HL-60/S4 treated with retinoic acid at 250 ng/mL for 4 days and 3 days (cell line): ENCODE results near the gene TNNT1.

Experiments used
- in situ Hi-C: fragments of 300-500 bp; cut with MboI; formaldehyde crosslinking; loops from 2 replicates; pipeline ENCODE4 v1.7.0; 2022; ENCODE audit warnings: low sequenced_read_pairs

Gene TNNT1

GRCh38 chr19:55091955-55092354 is 57.1 kb downstream of the TNNT1 start:
- in situ Hi-C loops = no loop called here

- in situ Hi-C loops = no loop called here
Measured at GRCh38 chr19:55091126-55091910, 57.7 kb downstream of the TNNT1 start.

GRCh38 chr19:55090564-55090963 is 58.4 kb downstream of the TNNT1 start:
- in situ Hi-C loops = no loop called here

- in situ Hi-C loops = no loop called here
Measured at GRCh38 chr19:55089342-55089944, 59.6 kb downstream of the TNNT1 start.

- in situ Hi-C loops = no loop called here
Measured at GRCh38 chr19:55088543-55089341, 60.3 kb downstream of the TNNT1 start.

- in situ Hi-C loops = no loop called here
Measured at GRCh38 chr19:55088021-55088451, 61.0 kb downstream of the TNNT1 start.

- in situ Hi-C loops = no loop called here
Measured at GRCh38 chr19:55087542-55087901, 61.5 kb downstream of the TNNT1 start.

GRCh38 chr19:55086730-55087541 is 62.1 kb downstream of the TNNT1 start:
- in situ Hi-C loops = no loop called here

- in situ Hi-C loops = no loop called here
Measured at GRCh38 chr19:55085923-55086715, 62.9 kb downstream of the TNNT1 start.

GRCh38 chr19:55084416-55084815 is 64.6 kb downstream of the TNNT1 start:
- in situ Hi-C loops = no loop called here

GRCh38 chr19:55083004-55083850 is 65.8 kb downstream of the TNNT1 start:
- in situ Hi-C loops = no loop called here
